HG02840 (cell line): Measurements from ENCODE around the gene INO80.
"Not testable (repeated sequence)": the region's sequence is repeated elsewhere in the genome, so short reads cannot be mapped to it uniquely, and the experiment has no call there.

Experiments used
- ATAC-seq: cut with Tn5 transposase; IDR thresholded peaks from one replicate; pipeline ENCODE4 v1.9.1; 2021; ENCODE audit warnings: mild to moderate bottlenecking, moderate library complexity, moderate number of reproducible peaks; ENCODE audit not compliant: unreplicated experiment, low FRiP score

Gene INO80

GRCh38 chr15:41116116-41116961 lies at the start of gene INO80:
Gene INO80 (minus strand): TSS chr15:41116280. CDS start chr15:41096310, 19,970 bp downstream.
- peak; percentile 77 for ATAC-seq

- no peak for ATAC-seq
These were observed 45.7 kb upstream of the INO80 start for GRCh38 chr15:41161736-41162135.

GRCh38 chr15:41161336-41161735 lies 45.3 kb upstream of the INO80 start:
- ATAC-seq = no peak

GRCh38 chr15:41160639-41161315 lies 44.7 kb upstream of the INO80 start:
- ATAC-seq = no peak

- ATAC-seq = no peak
These were observed 38.3 kb upstream of the INO80 start for GRCh38 chr15:41154412-41154811.

- ATAC-seq = no peak
These were observed 37.7 kb upstream of the INO80 start for GRCh38 chr15:41153733-41154132.

GRCh38 chr15:41151451-41152005 lies 35.4 kb upstream of the INO80 start:
- ATAC-seq = no peak

GRCh38 chr15:41150279-41150678 lies 34.2 kb upstream of the INO80 start:
- no peak for ATAC-seq

- no peak for ATAC-seq
These were observed 32.0 kb upstream of the INO80 start for GRCh38 chr15:41148065-41148464.

- ATAC-seq = no peak
These were observed 23.5 kb upstream of the INO80 start for GRCh38 chr15:41139619-41140018.

- ATAC-seq = not testable (repeated sequence)
These were observed 23.0 kb upstream of the INO80 start for GRCh38 chr15:41139112-41139511.

- ATAC-seq = not testable (repeated sequence)
These were observed 19.5 kb upstream of the INO80 start for GRCh38 chr15:41135580-41135979.

- ATAC-seq = no peak
These were observed 17.4 kb upstream of the INO80 start for GRCh38 chr15:41133454-41133853.

- ATAC-seq = not testable (repeated sequence)
These were observed 16.0 kb upstream of the INO80 start for GRCh38 chr15:41132094-41132493.

GRCh38 chr15:41128174-41128902 lies 12.3 kb upstream of the INO80 start:
- no peak for ATAC-seq

- ATAC-seq = no peak
These were observed 10.0 kb upstream of the INO80 start for GRCh38 chr15:41125931-41126642.

GRCh38 chr15:41125063-41125669 lies 9.1 kb upstream of the INO80 start:
- ATAC-seq = no peak

GRCh38 chr15:41124058-41124457 lies 8.0 kb upstream of the INO80 start:
- no peak for ATAC-seq

- ATAC-seq = no peak
These were observed 6.8 kb upstream of the INO80 start for GRCh38 chr15:41122849-41123248.

GRCh38 chr15:41121951-41122350 lies 5.9 kb upstream of the INO80 start:
- ATAC-seq = no peak
